ENCODE data around the gene LRMDA. TPM values are rescaled to one million over a fixed set of nuclear protein-coding genes. Genes with fewer than 3 reads are reported as not detected.

LRMDA gene
- total RNA-seq, 1 experiment from 2014 or later: 4.8 TPM

GRCh38 chr10:76420725-76421124 is 989.3 kb downstream of the LRMDA start:
- TF ChIP-seq CTCF (IDR thresholded peaks at IDR 0.05 in 2 of 3, conservative IDR thresholded peaks at IDR 0.05 in 1 of 3; ENCODE audit: borderline replicate concordance in 1 of 3, insufficient read depth in 1 of 3, low read depth in 2 of 3, low read length in 2 of 3): no peak
- TF ChIP-seq REST (IDR thresholded peaks at IDR 0.05; ENCODE audit: low read depth): no peak
- TF ChIP-seq ZFX (IDR thresholded peaks at IDR 0.05): no peak
- TF ChIP-seq RAD21 (IDR thresholded peaks at IDR 0.05; ENCODE audit: low read depth): no peak
- no peak for TF ChIP-seq ZBTB33 (IDR thresholded peaks at IDR 0.05; ENCODE audit: extremely low read depth, insufficient replicate concordance, low read length)
- TF ChIP-seq CBX3 (IDR thresholded peaks at IDR 0.05; ENCODE audit: low read depth): no peak
- no peak for TF ChIP-seq FOSL1 (IDR thresholded peaks at IDR 0.05; ENCODE audit: low read depth)
- TF ChIP-seq EZH2 (IDR thresholded peaks at IDR 0.05): no peak
- TF ChIP-seq SIN3A (IDR thresholded peaks at IDR 0.05; ENCODE audit: low read depth): no peak
- no peak for TF ChIP-seq JUND (IDR thresholded peaks at IDR 0.05)
- no peak for TF ChIP-seq EGR1 (IDR thresholded peaks at IDR 0.05; ENCODE audit: low read depth)
- Histone ChIP-seq H2AFZ (ENCODE audit: low read depth, low read length, poor library complexity, severe bottlenecking) (no peak overlapping the region), H3K27ac (ENCODE audit: low read depth, low read length) (no peak overlapping the region), H3K27me3 (ENCODE audit: insufficient read depth, low read length) (no peaks in the 10 kb centered on the region), H4K20me1 (ENCODE audit: insufficient read depth) (no peaks in the 10 kb centered on the region), H3K9ac (ENCODE audit: low read length) (no peak overlapping the region), H3K79me2 (ENCODE audit: insufficient read depth, low read length) (no peaks in the 10 kb centered on the region), H3K36me3 (ENCODE audit: control insufficient read depth in 1 of 2, insufficient read depth in 2 of 2, low read length in 2 of 2) (no peaks in the 10 kb centered on the region), H3K4me2 (ENCODE audit: low read length) (no peak overlapping the region), H3K4me1 (ENCODE audit: control insufficient read depth in 1 of 2, insufficient read depth in 2 of 2, low read length in 2 of 2) (no peaks in the 10 kb centered on the region), H3K4me3 (replicated peaks in 1 of 2; ENCODE audit: low read depth in 1 of 2, low read length in 2 of 2) (no peak overlapping the region), H3K9me2 (ENCODE audit: insufficient read depth) (no peaks in the 10 kb centered on the region), H3K9me3 (ENCODE audit: control insufficient read depth in 1 of 2, insufficient read depth in 1 of 2, low read depth in 1 of 2, low read length in 2 of 2) (no peaks in the 10 kb centered on the region)
- CTCF ChIA-PET: no interaction called here
- no peak for DNase-seq (ENCODE audit: low read depth, low spot score)
- no peak for ATAC-seq
- POLR2A ChIA-PET: no interaction called here
- intact Hi-C loops (cut with micrococcal nuclease): no loop called here
- no TSS peak for BruUV-seq (replicated peaks)
- RAD21 ChIA-PET (ENCODE audit: low non-redundant PET in 1 of 2, low total read pairs in 2 of 2, uncharacterized antibody in 2 of 2, unreplicated experiment in 2 of 2): no interaction called here

Measured in HCT116 (cell line).